Measurements from ENCODE around the gene C1GALT1. TPM values are rescaled to one million over a fixed set of nuclear protein-coding genes. Genes with fewer than 3 reads are reported as not detected.

C1GALT1 gene
- total and polyA plus RNA-seq, 9 of the 15 experiments (the other 6 are each of a cell fraction or from before 2014, with no cell fraction given) = 5.0 to 33.2 (median 24.1) TPM

DNA sequence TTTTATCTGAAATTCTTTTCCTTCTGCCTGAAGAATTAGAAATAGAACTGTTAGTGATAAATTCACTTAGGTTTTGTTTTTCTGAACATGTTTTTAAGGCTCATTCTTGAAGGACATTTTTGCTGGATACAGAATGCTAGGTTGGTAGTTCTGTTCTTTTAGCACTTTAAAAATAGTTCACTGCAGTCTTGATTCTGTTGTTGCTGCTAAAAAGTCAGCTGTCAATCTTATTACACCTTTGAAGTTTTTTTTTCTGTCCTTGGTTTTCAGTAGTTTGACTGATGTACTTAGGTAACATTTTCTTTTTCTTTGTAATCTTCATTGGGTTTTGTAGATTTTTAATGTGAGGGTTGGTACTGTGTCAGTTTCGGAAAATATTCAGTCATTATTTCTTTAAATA lies 48.7 kb downstream of the C1GALT1 start (continued):
- TF ChIP-seq, protein P1, sequence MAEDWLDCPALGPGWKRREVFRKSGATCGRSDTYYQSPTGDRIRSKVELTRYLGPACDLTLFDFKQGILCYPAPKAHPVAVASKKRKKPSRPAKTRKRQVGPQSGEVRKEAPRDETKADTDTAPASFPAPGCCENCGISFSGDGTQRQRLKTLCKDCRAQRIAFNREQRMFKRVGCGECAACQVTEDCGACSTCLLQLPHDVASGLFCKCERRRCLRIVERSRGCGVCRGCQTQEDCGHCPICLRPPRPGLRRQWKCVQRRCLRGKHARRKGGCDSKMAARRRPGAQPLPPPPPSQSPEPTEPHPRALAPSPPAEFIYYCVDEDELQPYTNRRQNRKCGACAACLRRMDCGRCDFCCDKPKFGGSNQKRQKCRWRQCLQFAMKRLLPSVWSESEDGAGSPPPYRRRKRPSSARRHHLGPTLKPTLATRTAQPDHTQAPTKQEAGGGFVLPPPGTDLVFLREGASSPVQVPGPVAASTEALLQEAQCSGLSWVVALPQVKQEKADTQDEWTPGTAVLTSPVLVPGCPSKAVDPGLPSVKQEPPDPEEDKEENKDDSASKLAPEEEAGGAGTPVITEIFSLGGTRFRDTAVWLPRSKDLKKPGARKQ (CRISPR knock-in tag; IDR thresholded peaks at IDR 0.05) = no peak
- TF ChIP-seq SRSF1 (IDR thresholded peaks at IDR 0.05; ENCODE audit: low read depth, low read length) (no peak), CHD4 (IDR thresholded peaks at IDR 0.05; ENCODE audit: insufficient read depth, insufficient replicate concordance, low read depth, low read length, poor library complexity, severe bottlenecking) (no peak), TAL1 (IDR thresholded peaks at IDR 0.05) (no peak), HMG20B (CRISPR knock-in tag; IDR thresholded peaks at IDR 0.05) (no peak), CCAR2 (IDR thresholded peaks at IDR 0.05; ENCODE audit: low read depth, low read length) (no peak), OTX1 (CRISPR knock-in tag; IDR thresholded peaks at IDR 0.05) (no peak), TRIM28 (IDR thresholded peaks at IDR 0.05) (peak; percentile 81), CHD2 (IDR thresholded peaks at IDR 0.05; ENCODE audit: low read depth, low read length) (no peak), PRMT5 (CRISPR knock-in tag; IDR thresholded peaks at IDR 0.05) (no peak), ZNF134 (CRISPR knock-in tag; conservative IDR thresholded peaks at IDR 0.05) (no peak), ILF3 (IDR thresholded peaks at IDR 0.05; ENCODE audit: borderline replicate concordance) (no peak), MEF2D (tag; conservative IDR thresholded peaks at IDR 0.05; ENCODE audit: low read depth) (peak; percentile 61; the same call in 1 of the 2 replicates), RFX1 (IDR thresholded peaks at IDR 0.05) (no peak), NFRKB (IDR thresholded peaks at IDR 0.05; ENCODE audit: low read depth) (no peak), ZNF175 (CRISPR knock-in tag; IDR thresholded peaks at IDR 0.05; ENCODE audit: low read depth) (no peak)
- TF ChIP-seq, protein P2, sequence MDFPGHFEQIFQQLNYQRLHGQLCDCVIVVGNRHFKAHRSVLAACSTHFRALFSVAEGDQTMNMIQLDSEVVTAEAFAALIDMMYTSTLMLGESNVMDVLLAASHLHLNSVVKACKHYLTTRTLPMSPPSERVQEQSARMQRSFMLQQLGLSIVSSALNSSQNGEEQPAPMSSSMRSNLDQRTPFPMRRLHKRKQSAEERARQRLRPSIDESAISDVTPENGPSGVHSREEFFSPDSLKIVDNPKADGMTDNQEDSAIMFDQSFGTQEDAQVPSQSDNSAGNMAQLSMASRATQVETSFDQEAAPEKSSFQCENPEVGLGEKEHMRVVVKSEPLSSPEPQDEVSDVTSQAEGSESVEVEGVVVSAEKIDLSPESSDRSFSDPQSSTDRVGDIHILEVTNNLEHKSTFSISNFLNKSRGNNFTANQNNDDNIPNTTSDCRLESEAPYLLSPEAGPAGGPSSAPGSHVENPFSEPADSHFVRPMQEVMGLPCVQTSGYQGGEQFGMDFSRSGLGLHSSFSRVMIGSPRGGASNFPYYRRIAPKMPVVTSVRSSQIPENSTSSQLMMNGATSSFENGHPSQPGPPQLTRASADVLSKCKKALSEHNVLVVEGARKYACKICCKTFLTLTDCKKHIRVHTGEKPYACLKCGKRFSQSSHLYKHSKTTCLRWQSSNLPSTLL (IDR thresholded peaks at IDR 0.05) = no peak
- TF ChIP-seq, protein P3, sequence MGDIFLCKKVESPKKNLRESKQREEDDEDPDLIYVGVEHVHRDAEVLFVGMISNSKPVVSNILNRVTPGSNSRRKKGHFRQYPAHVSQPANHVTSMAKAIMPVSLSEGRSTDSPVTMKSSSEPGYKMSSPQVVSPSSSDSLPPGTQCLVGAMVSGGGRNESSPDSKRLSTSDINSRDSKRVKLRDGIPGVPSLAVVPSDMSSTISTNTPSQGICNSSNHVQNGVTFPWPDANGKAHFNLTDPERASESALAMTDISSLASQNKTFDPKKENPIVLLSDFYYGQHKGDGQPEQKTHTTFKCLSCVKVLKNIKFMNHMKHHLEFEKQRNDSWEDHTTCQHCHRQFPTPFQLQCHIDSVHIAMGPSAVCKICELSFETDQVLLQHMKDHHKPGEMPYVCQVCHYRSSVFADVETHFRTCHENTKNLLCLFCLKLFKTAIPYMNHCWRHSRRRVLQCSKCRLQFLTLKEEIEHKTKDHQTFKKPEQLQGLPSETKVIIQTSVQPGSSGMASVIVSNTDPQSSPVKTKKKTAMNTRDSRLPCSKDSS (IDR thresholded peaks at IDR 0.05; ENCODE audit: low read depth, partially characterized antibody) = peak; percentile 54
- TF ChIP-seq, protein P4, sequence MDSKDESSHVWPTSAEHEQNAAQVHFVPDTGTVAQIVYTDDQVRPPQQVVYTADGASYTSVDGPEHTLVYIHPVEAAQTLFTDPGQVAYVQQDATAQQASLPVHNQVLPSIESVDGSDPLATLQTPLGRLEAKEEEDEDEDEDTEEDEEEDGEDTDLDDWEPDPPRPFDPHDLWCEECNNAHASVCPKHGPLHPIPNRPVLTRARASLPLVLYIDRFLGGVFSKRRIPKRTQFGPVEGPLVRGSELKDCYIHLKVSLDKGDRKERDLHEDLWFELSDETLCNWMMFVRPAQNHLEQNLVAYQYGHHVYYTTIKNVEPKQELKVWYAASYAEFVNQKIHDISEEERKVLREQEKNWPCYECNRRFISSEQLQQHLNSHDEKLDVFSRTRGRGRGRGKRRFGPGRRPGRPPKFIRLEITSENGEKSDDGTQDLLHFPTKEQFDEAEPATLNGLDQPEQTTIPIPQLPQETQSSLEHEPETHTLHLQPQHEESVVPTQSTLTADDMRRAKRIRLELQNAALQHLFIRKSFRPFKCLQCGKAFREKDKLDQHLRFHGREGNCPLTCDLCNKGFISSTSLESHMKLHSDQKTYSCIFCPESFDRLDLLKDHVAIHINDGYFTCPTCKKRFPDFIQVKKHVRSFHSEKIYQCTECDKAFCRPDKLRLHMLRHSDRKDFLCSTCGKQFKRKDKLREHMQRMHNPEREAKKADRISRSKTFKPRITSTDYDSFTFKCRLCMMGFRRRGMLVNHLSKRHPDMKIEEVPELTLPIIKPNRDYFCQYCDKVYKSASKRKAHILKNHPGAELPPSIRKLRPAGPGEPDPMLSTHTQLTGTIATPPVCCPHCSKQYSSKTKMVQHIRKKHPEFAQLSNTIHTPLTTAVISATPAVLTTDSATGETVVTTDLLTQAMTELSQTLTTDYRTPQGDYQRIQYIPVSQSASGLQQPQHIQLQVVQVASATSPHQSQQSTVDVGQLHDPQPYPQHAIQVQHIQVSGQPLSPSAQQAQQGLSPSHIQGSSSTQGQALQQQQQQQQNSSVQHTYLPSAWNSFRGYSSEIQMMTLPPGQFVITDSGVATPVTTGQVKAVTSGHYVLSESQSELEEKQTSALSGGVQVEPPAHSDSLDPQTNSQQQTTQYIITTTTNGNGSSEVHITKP (IDR thresholded peaks at IDR 0.05; ENCODE audit: partially characterized antibody) = no peak
- TF ChIP-seq, protein P5, sequence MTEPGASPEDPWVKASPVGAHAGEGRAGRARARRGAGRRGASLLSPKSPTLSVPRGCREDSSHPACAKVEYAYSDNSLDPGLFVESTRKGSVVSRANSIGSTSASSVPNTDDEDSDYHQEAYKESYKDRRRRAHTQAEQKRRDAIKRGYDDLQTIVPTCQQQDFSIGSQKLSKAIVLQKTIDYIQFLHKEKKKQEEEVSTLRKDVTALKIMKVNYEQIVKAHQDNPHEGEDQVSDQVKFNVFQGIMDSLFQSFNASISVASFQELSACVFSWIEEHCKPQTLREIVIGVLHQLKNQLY (CRISPR knock-in tag; conservative IDR thresholded peaks at IDR 0.05) = no peak

Data from K562 (cell line).